Bone marrow (tissue), 2 donors: Measurements from ENCODE around the gene CD8B.

Experiments
- DNase-seq, 2 donors: peaks; one replicate each; lab custom pipeline; 2025; lab: John Stamatoyannopoulos, UW

Gene CD8B

DNA sequence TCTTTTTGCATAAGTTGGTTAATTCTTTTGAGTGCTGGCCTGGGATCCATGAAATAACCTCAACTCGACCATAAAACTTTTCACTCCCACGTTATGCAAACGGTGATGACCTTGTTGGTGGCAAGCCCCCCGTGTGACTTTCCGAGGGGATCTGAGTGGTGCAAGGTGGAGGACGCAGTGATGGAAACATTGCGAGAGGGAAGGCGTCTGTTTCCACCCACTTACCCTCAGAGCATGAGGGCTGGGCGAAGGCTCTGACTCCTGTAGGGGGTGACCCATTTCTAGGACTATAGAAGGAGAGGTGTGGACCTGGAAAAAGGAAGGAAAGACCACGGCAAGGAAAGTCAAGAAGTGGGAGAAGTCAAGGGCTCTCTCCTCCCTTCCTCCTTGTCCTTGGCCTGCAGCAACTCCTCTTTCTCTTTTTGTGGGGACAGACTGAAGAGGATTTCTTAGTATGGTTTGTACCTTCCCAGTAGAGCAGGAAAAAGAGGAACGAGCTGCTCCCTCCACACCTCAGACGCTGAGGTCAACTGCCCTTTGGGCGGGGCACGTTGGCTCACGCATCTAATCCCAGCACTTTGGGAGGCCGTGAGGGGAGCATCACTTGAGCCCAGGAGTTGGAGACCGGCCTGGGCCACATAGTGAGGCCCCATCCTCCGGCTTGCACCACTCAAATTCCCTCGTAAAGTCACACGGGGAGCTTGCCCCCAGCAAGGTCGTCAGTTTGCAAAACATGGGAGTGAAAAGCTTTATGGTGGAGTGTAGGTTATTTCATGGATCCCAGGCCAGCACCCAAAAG is 55.4 kb downstream of the CD8B start:
- DNase-seq, result no peak

DNA sequence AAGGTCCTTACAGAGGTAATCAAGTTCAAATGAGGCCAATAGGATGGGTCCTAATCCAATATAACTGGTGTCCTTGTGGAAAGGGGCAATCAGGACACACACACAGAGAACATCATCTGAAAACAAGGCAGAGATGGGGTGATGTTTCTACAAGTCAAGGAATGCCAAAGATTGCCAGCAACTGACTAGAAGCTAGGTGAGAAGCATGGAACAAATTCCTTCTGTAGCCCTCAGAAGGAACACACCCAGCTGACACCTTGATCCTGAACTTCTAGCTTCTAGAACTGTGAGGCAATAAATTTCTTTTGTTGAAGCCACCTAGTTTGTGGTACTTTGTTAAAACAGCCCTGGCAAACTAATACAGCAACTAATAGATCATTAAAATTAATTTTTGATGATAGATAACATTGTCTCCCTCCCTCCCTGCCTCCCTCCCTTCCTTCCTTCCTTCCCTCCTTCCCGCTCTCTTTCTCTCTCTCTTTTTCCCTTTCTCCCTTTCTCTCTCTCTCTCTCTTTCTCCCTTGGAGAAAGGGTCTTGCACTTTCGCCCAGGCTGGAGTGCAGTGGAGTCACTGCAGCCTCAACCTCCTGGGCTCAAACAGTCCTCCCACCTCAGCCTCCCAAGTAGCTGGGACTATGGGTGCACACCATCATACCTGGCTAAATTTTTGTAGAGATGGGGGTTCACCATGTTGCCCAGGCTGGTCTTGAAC is 60.7 kb downstream of the CD8B start:
- no peak for DNase-seq

DNA sequence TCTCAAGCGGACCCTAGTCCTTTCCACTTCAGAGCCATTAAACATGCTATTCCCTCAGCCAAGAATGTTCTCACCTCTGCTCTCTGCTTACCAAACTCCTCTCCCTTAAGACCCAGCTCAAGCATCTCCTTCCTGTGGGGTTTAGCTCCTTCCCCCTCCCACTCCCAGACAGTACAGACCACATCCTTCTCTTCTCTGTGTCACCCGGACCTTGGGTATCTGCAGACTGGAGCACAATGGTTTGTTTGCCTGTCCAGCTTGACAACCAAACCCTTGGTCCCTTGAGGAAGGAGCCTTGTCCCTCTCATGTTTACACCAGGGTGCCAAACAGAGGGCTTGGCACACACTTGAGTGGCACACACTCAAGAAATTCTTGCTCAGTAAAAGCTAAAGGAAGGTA is 66.8 kb downstream of the CD8B start:
- DNase-seq, result no peak

DNA sequence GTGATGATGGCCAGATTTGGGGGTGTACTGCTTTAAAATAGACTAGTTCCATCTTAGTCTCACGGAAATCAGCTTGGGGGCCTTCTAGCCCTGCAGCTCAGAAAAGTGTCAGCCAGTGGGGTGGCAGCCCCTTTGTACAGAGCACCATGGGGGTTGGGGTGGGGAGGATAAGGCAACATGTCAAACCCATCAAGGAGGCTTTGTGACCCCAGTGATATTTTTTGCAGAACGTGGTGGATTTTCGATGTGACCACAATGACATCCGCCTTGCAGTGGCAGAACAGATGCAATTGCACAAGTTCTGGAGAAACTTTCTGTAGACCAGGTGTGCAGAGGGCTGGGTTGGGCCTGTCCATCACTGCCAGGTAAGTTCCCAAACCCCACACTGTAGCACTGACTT is 67.9 kb downstream of the CD8B start:
- no peak for DNase-seq

DNA sequence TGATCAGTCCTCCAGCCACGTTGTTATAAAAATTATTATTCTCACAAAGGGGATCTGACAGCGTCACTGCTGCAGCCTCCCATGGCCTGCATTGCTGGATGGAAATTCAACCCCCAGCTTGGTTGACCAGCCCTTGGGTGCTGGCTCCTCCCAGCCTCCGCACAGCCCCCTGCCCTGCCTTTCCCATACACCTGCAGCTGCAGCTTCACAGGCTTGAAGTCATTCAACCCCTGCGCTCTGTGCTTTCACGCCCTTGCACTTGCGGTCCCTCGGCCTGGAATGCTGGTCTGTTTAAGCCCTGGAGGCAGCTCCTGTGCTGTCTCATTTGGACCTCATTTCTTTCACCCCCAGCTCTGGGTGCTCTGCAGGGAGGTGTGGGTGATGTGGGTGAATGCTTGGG is 70.1 kb downstream of the CD8B start:
- no peak for DNase-seq

DNA sequence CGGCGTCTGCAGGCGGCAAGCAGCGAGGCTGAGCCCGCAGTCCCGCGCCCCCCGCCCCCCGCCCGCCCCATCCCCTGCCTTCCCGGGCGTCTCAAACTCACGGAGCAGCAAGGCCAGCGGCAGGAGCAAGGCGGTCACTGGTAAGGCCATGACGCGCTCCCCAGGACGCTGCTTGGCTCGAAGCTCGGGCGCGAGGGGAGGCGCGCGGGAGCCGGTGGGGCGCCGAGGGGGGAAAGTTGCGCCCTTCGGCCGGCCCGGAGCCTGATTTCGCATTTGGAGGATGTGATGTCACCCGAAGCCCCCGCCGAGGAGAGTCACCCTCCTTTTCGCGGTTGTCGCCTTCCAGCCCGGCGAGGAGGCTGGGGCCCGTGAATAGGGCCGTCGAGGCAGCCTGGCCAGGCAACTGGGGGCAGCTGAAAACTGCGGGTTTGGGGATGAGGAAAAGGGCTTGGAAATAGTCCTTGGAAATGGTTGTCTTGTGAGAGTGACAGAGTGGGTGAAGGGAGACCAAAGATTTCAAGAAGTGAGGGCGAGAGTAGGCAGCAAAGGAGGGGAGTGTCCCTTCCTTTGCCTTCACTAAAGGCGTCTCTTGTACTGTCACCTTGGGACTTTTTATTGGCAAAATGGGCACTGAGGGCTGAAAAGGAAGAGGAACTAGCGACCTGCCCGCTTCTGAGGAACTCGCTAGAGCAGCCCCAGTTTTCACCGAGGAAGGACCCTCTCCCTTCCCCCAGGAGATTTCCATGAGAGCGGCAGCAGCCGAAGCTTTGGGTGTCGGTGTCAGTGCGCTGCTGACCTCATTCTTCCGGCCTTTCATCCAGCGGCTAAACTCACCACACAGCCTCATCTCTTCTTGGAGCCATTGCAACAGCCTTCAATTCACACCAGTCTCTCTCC is 70.8 kb downstream of the CD8B start, which contains the start of gene CD8A:
Gene CD8A (minus strand): TSS at position 238 of the 897 bp plus-strand sequence. CDS start 88 bp downstream, at position 150.
- no peak for DNase-seq

DNA sequence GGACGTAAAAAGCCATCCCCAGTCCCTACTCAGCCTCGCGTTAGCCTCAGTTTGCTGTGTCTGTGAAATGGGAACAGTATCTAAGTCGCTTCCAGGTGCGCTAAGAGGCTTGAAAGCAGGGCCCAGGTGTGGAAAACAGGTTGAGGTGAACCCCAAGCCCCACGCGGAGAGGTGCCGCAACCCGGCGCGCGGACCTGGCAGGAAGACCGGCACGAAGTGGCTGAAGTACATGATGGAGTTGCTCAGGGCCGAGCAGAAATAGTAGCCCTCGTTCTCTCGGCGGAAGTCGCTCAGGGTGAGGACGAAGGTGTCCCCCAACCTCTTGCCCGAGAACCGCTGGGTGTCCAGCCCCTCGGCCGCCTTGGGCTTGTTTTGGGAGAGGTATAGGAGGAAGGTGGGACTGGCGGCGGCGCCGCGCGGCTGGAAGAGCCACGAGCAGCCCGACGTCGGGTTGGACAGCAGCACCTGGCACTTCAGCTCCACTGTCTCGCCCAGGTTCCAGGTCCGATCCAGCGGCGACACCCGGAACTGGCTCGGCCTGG is 71.5 kb downstream of the CD8B start:
- DNase-seq, result no peak

DNA sequence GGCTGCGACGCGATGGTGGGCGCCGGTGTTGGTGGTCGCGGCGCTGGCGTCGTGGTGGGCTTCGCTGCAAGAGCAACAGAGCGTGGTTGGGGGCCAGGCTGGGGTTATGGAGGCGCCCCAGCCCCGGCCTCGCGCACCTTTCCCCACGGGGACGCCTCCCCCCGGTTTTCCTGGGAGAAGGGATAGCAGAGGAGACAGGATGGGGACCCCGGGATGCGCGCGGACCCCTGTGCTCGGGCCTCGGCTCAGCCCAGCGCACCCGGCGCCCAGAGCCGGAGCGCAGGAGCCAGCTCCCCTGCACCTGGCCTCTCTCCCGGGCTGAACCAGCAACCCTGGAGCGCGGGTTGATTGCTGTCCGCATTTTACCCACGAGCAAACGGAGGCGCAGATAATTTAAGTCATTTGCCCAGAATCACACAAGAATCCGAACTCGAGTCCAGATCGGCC is 72.0 kb downstream of the CD8B start:
- DNase-seq, result no peak

DNA sequence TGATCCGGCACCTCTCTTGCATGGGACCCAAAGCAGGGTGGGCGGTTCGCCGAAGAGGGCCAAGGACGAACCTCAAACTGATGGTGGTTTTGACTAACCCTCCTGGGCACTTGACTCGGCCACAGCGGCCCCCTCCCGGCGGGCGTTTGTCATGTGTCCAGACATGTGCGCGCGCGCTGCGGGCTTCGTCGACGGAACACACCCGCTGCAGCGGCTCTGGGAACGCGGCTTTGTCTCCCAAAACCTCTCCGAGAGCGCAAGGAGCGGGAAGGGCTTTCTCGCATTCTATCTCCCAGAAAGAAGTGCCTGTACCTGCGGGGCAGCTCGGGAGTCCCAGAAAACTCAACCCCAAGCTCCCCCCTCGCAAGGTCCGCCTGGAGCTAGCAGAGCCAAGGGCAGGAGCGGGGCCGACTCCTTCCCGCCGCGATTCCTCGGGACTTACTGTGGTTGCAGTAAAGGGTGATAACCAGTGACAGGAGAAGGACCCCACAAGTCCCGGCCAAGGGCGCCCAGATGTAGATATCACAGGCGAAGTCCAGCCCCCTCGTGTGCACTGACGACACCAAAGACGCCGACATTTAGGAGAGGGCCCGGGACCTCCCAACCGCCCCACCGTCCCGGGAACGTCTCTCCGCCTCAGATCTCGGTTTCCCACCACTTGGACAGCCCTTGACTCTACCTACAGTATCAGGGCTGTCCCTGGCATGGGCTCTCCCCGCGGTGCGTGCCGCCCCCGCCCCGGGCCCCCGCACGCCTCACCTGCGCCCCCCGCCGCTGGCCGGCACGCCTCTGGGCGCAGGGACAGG is 72.6 kb downstream of the CD8B start:
- DNase-seq, result no peak

DNA sequence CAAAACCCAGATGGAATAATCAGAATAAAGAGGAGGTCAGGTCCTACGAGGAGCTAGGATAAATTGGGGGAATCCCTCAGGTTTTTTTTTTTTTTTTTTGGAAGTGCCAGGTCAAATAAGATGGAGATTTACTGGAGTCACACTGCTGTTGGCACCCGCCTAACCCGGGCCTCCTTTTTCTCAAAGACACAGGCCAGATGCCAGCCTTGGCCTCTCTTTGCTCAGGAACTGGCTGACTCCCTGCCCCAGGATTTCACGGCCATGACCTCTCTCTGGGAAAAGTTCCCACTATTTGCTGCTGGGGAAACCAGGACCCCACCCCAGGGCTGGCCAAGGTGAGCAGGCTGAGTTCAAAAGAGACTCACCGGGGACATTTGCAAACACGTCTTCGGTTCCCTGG is 73.5 kb downstream of the CD8B start:
- DNase-seq, result no peak

DNA sequence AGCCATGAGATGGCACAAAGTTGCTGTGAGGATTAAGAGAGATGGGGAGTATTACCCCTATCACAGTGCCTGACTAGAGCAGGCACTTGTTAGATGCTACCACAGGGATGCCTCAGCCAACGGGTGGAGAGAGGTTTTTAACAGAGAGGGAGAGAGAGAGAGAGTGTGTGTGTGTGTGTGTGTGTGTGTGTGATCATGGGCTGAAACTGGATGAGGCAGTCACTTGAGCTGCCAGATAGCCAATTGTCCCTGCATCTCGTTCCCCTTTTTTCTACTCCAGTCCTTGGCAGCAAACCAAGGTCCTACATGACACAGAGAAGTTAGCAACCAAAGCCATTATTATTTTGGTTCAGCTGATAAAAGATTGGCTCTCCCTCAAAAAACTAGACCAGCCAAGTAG is 74.0 kb downstream of the CD8B start:
- DNase-seq, result no peak

DNA sequence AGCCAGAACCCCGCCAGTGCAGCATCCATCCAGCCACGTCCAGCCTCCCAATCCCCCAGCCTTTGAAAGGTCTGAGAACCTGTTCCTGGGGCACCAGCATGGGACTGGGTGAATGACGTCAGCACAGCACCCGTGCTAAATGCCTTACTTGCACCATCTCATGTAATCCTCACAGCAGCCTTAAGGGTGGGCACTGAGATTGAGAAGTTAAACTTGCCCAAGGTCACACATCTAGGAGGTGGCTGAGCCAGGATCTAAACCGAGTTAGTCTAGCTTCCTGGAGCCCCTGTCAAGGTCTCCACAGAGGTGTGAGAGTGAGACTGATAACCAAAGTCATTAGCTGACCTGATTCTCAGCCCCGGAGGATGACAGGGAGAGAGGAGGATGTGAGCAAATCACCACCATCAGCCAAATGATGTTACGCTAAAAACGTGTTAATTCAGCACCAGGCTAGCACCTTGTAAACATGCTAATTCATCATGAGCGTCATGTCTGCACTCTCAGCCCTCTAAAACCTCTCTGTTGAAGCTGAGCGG is 75.6 kb downstream of the CD8B start:
- no peak for DNase-seq

DNA sequence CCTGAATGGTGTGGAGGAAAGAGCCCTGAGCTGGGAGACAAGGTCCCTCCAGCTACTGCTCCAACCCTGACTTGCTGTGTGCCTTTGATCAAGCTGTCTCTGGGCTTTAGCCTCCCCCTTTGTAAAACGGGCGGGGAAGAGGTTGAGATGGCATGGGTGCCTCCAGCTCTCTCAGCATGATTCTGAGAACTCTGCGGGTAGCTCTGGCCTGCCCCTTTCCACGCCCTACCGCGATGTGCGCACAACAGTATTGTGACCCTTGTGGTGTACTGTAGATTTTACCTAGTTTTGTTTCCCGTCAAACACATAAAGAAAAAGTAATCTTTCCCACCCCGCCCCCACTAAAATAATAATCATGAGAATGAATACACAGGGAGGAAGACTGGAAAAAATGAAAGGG is 76.2 kb downstream of the CD8B start:
- DNase-seq, result no peak

DNA sequence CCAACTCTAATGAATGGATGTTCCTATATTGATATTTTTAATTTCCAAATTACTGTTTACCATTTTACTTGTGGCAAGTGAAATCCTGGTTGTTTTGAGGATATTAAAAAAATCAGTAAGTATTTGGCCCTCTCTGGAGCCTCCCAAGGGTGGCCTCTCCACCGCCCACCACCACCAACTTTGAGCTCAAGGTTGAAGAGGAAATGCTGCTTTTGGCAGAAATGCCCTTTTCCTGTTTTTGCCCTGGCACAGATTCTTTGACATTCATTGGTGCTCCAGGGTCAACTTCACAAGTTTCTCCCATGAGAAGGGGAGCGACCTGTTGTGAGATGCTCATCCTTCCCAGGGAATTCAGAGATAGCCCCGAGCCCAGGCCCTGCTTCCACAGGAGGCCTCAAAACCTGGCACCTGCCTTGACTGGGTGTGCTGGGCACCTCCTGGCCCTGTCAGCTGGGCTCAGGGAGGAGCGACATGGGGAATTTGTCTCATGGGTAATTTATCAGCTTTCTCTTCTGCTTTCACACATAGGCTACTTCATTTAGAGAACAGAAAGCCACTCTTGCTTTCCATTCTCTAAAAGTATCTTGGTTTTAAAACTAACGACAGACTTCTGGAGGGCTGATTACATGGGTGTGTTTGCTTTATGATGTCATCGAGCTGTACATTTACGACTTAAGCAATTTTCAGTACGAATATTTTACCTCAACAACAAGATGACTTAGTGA is 77.9 kb downstream of the CD8B start:
- DNase-seq, result no peak

DNA sequence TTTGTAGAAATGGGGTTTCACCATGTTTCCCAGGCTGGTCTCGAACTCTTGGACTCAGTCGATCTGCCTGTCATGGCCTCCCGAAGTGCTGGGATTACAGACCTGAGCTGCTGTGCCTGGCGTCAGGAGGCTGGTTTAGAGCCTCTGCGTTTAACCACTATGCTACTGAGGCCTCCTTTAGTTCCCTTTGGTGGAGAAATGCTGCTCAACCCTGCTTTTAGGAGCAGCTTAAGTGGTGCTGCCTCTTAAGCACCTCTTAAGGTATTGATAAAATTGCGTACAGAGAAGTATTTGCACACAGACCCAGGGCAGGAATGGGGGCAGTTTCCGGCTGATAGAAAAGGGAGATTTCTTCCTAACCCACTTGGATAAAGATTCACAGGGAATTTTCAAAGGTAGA is 78.9 kb downstream of the CD8B start:
- DNase-seq, result no peak

DNA sequence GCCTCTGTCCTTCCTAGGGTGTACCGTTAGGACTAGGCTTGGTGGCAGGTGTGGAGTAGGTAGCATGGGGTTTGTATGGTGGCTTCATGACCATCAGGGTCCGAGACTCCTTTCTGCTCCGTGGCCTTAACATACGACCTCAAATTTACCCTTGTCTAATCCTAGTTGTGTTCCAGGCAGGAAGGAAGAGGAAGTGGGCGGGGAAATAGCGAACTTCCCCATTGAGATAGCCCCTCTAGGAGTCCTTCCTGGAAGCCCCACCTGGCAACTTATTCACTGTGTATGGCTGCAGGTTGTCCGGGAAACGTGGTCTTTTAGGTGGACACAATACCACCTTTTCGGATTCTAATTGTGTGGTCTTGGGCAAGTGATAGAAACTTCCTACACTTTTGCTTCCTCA is 80.3 kb downstream of the CD8B start:
- no peak for DNase-seq

DNA sequence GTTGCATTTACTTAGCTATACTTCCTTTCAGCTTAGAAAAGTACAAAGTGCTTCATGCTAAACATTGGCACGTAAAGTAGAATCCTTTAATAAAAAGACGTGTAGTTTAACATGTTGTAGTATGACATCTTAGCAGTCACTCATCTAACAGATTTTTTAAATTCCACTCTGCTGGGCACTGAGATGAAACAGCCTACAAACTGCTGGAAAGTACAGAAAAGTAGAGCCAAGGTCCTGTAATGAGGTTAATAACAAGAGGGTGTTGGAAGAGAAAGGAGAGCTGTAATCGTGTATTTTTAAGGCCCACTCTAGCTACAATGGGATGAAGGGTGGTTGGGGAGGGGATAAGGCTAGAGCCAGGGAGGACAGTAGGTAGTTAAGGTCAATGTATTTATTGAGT is 81.7 kb downstream of the CD8B start:
- DNase-seq, result no peak

DNA sequence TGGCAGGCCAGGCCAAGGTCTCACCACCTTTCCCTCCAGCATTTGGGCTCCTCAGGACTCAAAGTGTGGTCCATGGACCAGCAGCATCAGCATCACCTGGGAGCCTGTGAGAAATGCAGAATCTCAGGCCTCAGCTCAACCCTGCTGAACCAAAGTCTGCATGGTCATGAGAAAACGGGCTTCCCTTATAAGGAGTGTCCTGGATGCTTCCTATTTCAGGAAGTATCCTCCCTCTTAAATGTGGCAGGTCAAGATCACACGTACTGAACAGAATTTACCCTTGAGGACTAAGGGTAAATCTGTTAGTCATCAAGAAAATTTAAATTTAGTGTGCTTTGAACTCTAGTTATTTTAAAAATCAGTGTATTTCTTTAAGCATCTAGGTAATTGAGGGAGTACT is 82.7 kb downstream of the CD8B start:
- no peak for DNase-seq

DNA sequence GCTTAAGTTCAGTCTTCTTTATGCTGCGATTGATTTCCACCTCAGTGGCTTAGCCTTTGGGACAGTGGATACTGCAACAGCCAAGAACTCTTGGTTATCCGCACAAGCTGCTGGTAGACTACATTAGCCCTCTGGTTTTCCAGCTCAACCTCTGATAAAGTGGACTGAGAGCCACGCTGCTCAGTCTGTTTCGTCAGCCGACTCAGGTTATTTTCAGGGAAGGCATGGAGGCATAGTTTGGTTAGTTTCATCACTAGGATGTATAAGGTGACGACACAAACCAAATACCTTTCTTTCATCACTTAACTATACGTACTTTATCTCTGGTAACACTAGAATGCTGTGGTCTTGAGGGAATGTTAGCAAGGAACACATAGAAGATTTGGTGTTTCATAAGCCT is 85.2 kb downstream of the CD8B start:
- DNase-seq, result no peak

DNA sequence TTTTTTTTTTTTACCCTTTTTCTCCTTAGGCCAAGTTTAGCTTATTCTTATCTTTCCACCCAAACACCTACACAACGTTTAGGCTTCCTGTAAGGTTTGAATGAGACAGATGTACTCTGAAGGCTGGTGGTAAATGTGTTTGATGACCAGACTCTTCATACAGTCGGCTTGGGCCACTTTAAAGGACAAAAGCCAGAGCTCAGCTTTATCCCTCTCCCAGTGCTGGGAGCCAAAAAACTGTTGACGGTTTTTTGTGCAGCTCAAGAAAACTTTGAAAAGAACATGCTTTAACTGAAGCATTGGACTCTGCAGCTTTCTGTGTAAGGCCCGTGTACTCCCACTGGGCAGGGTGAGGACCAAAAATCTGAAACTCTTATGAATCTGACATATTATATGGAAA is 86.3 kb downstream of the CD8B start:
- DNase-seq, result no peak
